SJSA1 (cell line): ENCODE measurements around the gene ANKRD2. TPM values are rescaled to one million over a fixed set of nuclear protein-coding genes. Genes with fewer than 3 reads are reported as not detected.
"Not testable (repeated sequence)": the region's sequence is repeated elsewhere in the genome, so short reads cannot be mapped to it uniquely, and the experiment has no call there.

Experiments
- DNase-seq, 2 experiments: peaks; one replicate each; pipeline ENCODE4 v3.0.0-alpha.2; 2015 to 2020; ENCODE audit warnings: low spot score in 2 of 2, low read depth in 1 of 2
- H3K27ac ChIP-seq: fragments of 250-450 bp; sonication (Bioruptor Pico); 2 replicates; pipeline ENCODE4 v1.5.1; 2020; ENCODE audit warnings: mild to moderate bottlenecking, moderate library complexity
- H3K27me3 ChIP-seq: fragments of 250-450 bp; sonication (Bioruptor Pico); replicated peaks from 2 replicates; pipeline ENCODE4 v1.5.1; 2020; ENCODE audit warnings: mild to moderate bottlenecking, moderate library complexity
- H3K36me3 ChIP-seq: fragments of 250-450 bp; sonication (Bioruptor Pico); 2 replicates; pipeline ENCODE4 v1.5.1; 2020; ENCODE audit warnings: mild to moderate bottlenecking
- H3K4me1 ChIP-seq: fragments of 250-450 bp; sonication (Bioruptor Pico); replicated peaks from 2 replicates; pipeline ENCODE4 v1.6.1; 2021; ENCODE audit warnings: mild to moderate bottlenecking
- H3K4me3 ChIP-seq: fragments of 250-450 bp; sonication (Bioruptor Pico); 2 replicates; pipeline ENCODE4 v1.5.1; 2020; ENCODE audit warnings: mild to moderate bottlenecking
- H3K9me3 ChIP-seq: fragments of 250-450 bp; sonication (Bioruptor Pico); replicated peaks from 2 replicates; pipeline ENCODE4 v1.5.1; 2020; ENCODE audit warnings: mild to moderate bottlenecking
- total RNA-seq: library from RNA; depleted of rRNA; stranded (reverse); fragments of >200 nt; shearing (Covaris generic); gene quantifications from 2 replicates; pipeline ENCODE4 v1.2.3, GENCODE V29; 2014

The ANKRD2 gene
- total RNA-seq, 1 experiment from 2014 or later: not detected

- Histone ChIP-seq H3K27me3 (no peaks in the 10 kb centered on the region), H3K27ac (no peak overlapping the region), H3K36me3 (no peaks in the 10 kb centered on the region), H3K4me3 (no peak overlapping the region), H3K9me3 (peaks cover 7% of the 10 kb centered on the region; the same call in 1 of the 2 replicates), H3K4me1 (peaks cover 8% of the 10 kb centered on the region)
- DNase-seq: no peak
These were observed 21.3 kb upstream of the ANKRD2 start for GRCh38 chr10:97551271-97551670.

- H3K4me3 ChIP-seq: no peak overlapping the region
- peaks cover 8% of the 10 kb centered on the region for H3K4me1 ChIP-seq
- H3K36me3 ChIP-seq: no peaks in the 10 kb centered on the region
- DNase-seq: peak; percentile 54 to 66
- H3K9me3 ChIP-seq: peaks cover 7% of the 10 kb centered on the region; the same call in 1 of the 2 replicates
- no peaks in the 10 kb centered on the region for H3K27me3 ChIP-seq
- H3K27ac ChIP-seq: no peak overlapping the region
These were observed 19.0 kb upstream of the ANKRD2 start for GRCh38 chr10:97553575-97554031.

- DNase-seq, H3K9me3 ChIP-seq, H3K4me3 ChIP-seq, H3K36me3 ChIP-seq, H3K27me3 ChIP-seq, H3K27ac ChIP-seq, H3K4me1 ChIP-seq: not testable (repeated sequence)
These were observed 18.2 kb upstream of the ANKRD2 start for GRCh38 chr10:97554336-97554735.

GRCh38 chr10:97555541-97555940, 17.0 kb upstream of the ANKRD2 start:
- H3K4me3 ChIP-seq, H3K4me1 ChIP-seq, DNase-seq, H3K9me3 ChIP-seq, H3K27ac ChIP-seq, H3K36me3 ChIP-seq, H3K27me3 ChIP-seq: not testable (repeated sequence)

- DNase-seq, H3K27me3 ChIP-seq, H3K9me3 ChIP-seq, H3K27ac ChIP-seq, H3K4me1 ChIP-seq, H3K36me3 ChIP-seq: not testable (repeated sequence)
- H3K4me3 ChIP-seq: peak overlapping the region; percentile 14; the same call in 1 of the 2 replicates
These were observed 11.7 kb upstream of the ANKRD2 start for GRCh38 chr10:97560731-97561381.

- H3K9me3 ChIP-seq, H3K27me3 ChIP-seq, H3K4me3 ChIP-seq, DNase-seq, H3K27ac ChIP-seq, H3K36me3 ChIP-seq, H3K4me1 ChIP-seq: not testable (repeated sequence)
These were observed 11.0 kb upstream of the ANKRD2 start for GRCh38 chr10:97561386-97562077.

- not testable (repeated sequence) for H3K4me3 ChIP-seq, H3K36me3 ChIP-seq, DNase-seq, H3K27me3 ChIP-seq, H3K4me1 ChIP-seq, H3K27ac ChIP-seq, H3K9me3 ChIP-seq
These were observed 10.2 kb upstream of the ANKRD2 start for GRCh38 chr10:97562329-97562728.

GRCh38 chr10:97563337-97563736, 9.2 kb upstream of the ANKRD2 start:
- no peaks in the 10 kb centered on the region for H3K9me3 ChIP-seq
- no peaks in the 10 kb centered on the region for H3K4me1 ChIP-seq
- no peaks in the 10 kb centered on the region for H3K36me3 ChIP-seq
- H3K27ac ChIP-seq: no peak overlapping the region
- no peak for DNase-seq
- H3K27me3 ChIP-seq: no peaks in the 10 kb centered on the region
- no peak overlapping the region for H3K4me3 ChIP-seq

GRCh38 chr10:97564776-97565175, 7.8 kb upstream of the ANKRD2 start:
- Histone ChIP-seq H3K27me3 (no peaks in the 10 kb centered on the region), H3K4me3 (no peak overlapping the region), H3K9me3 (no peaks in the 10 kb centered on the region), H3K27ac (no peak overlapping the region), H3K4me1 (no peaks in the 10 kb centered on the region), H3K36me3 (no peaks in the 10 kb centered on the region)
- no peak for DNase-seq

GRCh38 chr10:97566336-97566996, 6.1 kb upstream of the ANKRD2 start:
- peaks cover 4% of the 10 kb centered on the region; the same call in 1 of the 2 replicates for H3K36me3 ChIP-seq

GRCh38 chr10:97567891-97568290, 4.7 kb upstream of the ANKRD2 start:
- H3K4me1 ChIP-seq: peaks cover 7% of the 10 kb centered on the region
- H3K36me3 ChIP-seq: peaks cover 4% of the 10 kb centered on the region; the same call in 1 of the 2 replicates
- DNase-seq: no peak
- H3K27ac ChIP-seq: no peak overlapping the region
- H3K4me3 ChIP-seq: no peak overlapping the region
- H3K27me3 ChIP-seq: no peaks in the 10 kb centered on the region
- H3K9me3 ChIP-seq: no peaks in the 10 kb centered on the region

More at GRCh38 chr10:97566336-97566996, 6.1 kb upstream of the ANKRD2 start:
- Histone ChIP-seq H3K9me3 (no peaks in the 10 kb centered on the region), H3K27me3 (no peaks in the 10 kb centered on the region), H3K4me1 (no peaks in the 10 kb centered on the region), H3K27ac (no peak overlapping the region), H3K4me3 (no peak overlapping the region)
- no peak for DNase-seq

- Histone ChIP-seq H3K36me3 (peaks cover 4% of the 10 kb centered on the region; the same call in 1 of the 2 replicates), H3K4me3 (no peak overlapping the region), H3K27me3 (no peaks in the 10 kb centered on the region), H3K9me3 (no peaks in the 10 kb centered on the region), H3K4me1 (peaks cover 23% of the 10 kb centered on the region), H3K27ac (no peak overlapping the region)
- no peak for DNase-seq
These were observed 2.3 kb upstream of the ANKRD2 start for GRCh38 chr10:97570146-97570788.

GRCh38 chr10:97570789-97571471, 1.6 kb upstream of the ANKRD2 start:
- Histone ChIP-seq H3K27ac (no peak overlapping the region), H3K27me3 (no peaks in the 10 kb centered on the region), H3K4me3 (no peak overlapping the region), H3K36me3 (peaks cover 4% of the 10 kb centered on the region; the same call in 1 of the 2 replicates), H3K4me1 (peaks cover 25% of the 10 kb centered on the region), H3K9me3 (no peaks in the 10 kb centered on the region)
- no peak for DNase-seq
